ENCODE results near the gene STIMATE.
A peak's percentile ranks its signal among the peaks of the same experiment; 100 is the strongest.

Gene STIMATE

DNA sequence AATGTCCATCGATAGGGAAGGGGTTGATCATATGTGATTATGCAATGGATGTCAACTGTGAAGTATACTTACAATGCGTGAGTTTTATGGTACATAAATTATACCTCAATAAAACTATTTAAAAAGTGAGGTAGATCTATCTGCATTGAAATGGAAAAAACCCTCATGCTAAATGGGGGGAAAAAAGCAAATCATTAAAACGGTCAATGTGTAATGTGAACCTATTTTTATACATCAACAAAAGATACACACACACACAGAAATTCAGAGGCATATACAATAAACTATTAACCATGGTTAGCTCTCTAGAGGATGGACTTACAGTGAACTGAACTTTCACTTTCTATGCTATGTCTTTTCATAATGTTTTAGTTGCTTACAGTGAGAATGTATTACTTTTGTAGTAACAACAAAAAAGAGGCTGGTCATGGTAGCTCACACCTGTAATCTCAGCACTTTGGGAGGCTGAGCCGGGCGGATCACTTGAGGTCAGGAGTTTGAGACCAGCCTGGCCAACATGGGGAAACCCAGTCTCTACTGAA is 23.1 kb downstream of the STIMATE start:
- H3K4me3 ChIP-seq (ENCODE audit: low read depth, low read length) = no peak overlapping the region
- DNase-seq (ENCODE audit: low read depth) = no peak
- TF ChIP-seq POLR2A (IDR thresholded peaks at IDR 0.05; ENCODE audit: extremely low read depth, insufficient read length) = no peak
- no peak for TF ChIP-seq MYC (IDR thresholded peaks at IDR 0.05; ENCODE audit: low read depth, low read length)
- TF ChIP-seq, protein P1, sequence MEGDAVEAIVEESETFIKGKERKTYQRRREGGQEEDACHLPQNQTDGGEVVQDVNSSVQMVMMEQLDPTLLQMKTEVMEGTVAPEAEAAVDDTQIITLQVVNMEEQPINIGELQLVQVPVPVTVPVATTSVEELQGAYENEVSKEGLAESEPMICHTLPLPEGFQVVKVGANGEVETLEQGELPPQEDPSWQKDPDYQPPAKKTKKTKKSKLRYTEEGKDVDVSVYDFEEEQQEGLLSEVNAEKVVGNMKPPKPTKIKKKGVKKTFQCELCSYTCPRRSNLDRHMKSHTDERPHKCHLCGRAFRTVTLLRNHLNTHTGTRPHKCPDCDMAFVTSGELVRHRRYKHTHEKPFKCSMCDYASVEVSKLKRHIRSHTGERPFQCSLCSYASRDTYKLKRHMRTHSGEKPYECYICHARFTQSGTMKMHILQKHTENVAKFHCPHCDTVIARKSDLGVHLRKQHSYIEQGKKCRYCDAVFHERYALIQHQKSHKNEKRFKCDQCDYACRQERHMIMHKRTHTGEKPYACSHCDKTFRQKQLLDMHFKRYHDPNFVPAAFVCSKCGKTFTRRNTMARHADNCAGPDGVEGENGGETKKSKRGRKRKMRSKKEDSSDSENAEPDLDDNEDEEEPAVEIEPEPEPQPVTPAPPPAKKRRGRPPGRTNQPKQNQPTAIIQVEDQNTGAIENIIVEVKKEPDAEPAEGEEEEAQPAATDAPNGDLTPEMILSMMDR (IDR thresholded peaks at IDR 0.05; ENCODE audit: low read depth, low read length) = no peak
- TF ChIP-seq, protein P2, sequence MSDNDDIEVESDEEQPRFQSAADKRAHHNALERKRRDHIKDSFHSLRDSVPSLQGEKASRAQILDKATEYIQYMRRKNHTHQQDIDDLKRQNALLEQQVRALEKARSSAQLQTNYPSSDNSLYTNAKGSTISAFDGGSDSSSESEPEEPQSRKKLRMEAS (IDR thresholded peaks at IDR 0.05; ENCODE audit: low read depth, low read length) = no peak

- TF ChIP-seq, protein P2 (IDR thresholded peaks at IDR 0.05; ENCODE audit: low read depth, low read length) = no peak
- no peak for TF ChIP-seq MYC (IDR thresholded peaks at IDR 0.05; ENCODE audit: low read depth, low read length)
- TF ChIP-seq, protein P1 (IDR thresholded peaks at IDR 0.05; ENCODE audit: low read depth, low read length) = no peak
- no peak for TF ChIP-seq POLR2A (IDR thresholded peaks at IDR 0.05; ENCODE audit: extremely low read depth, insufficient read length)
- DNase-seq (ENCODE audit: low read depth) = peak; percentile 35
- no peak overlapping the region for H3K4me3 ChIP-seq (ENCODE audit: low read depth, low read length)
Observed at GRCh38 chr3:52873433-52874159, 23.8 kb downstream of the STIMATE start.

DNA sequence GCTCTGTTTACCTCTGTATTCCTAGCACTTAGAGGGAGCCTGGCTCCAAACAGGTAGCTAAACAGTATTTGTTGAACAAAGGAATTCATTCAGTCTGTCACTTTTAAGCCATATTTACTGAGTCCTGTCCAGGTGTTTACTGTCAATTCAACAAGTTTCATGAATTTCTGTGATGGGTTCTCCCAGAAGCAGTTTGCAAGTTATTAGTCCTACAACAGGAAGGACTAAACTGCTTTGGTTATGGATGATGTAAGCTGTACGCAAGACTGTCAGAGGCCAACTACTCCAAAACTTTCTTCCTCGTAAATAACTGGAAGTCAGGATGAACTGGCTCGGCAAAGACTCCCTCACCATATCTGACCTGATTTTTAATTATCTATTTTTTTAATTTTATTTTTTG is 25.1 kb downstream of the STIMATE start:
- TF ChIP-seq POLR2A (IDR thresholded peaks at IDR 0.05; ENCODE audit: extremely low read depth, insufficient read length) (no peak), MYC (IDR thresholded peaks at IDR 0.05; ENCODE audit: low read depth, low read length) (no peak)
- TF ChIP-seq, protein P2 (IDR thresholded peaks at IDR 0.05; ENCODE audit: low read depth, low read length) = no peak
- TF ChIP-seq, protein P1 (IDR thresholded peaks at IDR 0.05; ENCODE audit: low read depth, low read length) = no peak
- no peak overlapping the region for H3K4me3 ChIP-seq (ENCODE audit: low read depth, low read length)
- no peak for DNase-seq (ENCODE audit: low read depth)

DNA sequence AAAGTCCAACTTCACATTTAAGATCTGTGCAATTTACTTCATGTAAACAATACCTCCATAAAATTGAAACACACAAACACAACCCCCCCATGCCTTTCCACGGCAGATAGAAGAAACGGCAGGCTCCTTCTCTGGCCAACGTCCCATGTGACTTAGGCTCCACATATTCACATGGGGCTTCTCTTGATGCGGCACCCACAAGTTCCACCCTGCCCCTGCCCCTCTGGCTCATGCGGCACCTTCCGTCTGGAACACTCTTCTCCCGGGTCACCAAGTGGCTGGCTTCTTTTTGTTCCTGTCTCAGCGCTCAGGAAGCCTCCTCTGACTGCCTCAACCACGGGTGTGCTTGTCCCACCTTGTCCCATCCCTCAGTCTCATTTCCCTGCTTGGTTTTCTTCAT is 25.6 kb downstream of the STIMATE start:
- DNase-seq (ENCODE audit: low read depth) = no peak
- TF ChIP-seq, protein P1 (IDR thresholded peaks at IDR 0.05; ENCODE audit: low read depth, low read length) = no peak
- TF ChIP-seq POLR2A (IDR thresholded peaks at IDR 0.05; ENCODE audit: extremely low read depth, insufficient read length) = no peak
- TF ChIP-seq MYC (IDR thresholded peaks at IDR 0.05; ENCODE audit: low read depth, low read length) = no peak
- TF ChIP-seq, protein P2 (IDR thresholded peaks at IDR 0.05; ENCODE audit: low read depth, low read length) = no peak
- no peak overlapping the region for H3K4me3 ChIP-seq (ENCODE audit: low read depth, low read length)

GRCh38 chr3:52870471-52870870 is 26.9 kb downstream of the STIMATE start:
- no peak for DNase-seq (ENCODE audit: low read depth)
- TF ChIP-seq POLR2A (IDR thresholded peaks at IDR 0.05; ENCODE audit: extremely low read depth, insufficient read length) (no peak), MYC (IDR thresholded peaks at IDR 0.05; ENCODE audit: low read depth, low read length) (no peak)
- TF ChIP-seq, protein P2 (IDR thresholded peaks at IDR 0.05; ENCODE audit: low read depth, low read length) = no peak
- TF ChIP-seq, protein P1 (IDR thresholded peaks at IDR 0.05; ENCODE audit: low read depth, low read length) = no peak
- no peak overlapping the region for H3K4me3 ChIP-seq (ENCODE audit: low read depth, low read length)

Data from NB4 (cell line).